Kidney epithelial cell (primary cell): ENCODE measurements around the gene DPYSL5. TPM values are rescaled to one million over a fixed set of nuclear protein-coding genes. Genes with fewer than 3 reads are reported as not detected.

Experiments used
- DNase-seq: peaks from one replicate; pipeline ENCODE4 v3.0.0-alpha.2; 2010; ENCODE audit warnings: low read depth
- H3K27me3 ChIP-seq: 2 replicates; pipeline ENCODE4 v1.6.0; 2011; ENCODE audit warnings: low read length; ENCODE audit not compliant: control insufficient read depth, insufficient read depth
- H3K36me3 ChIP-seq: 2 replicates; pipeline ENCODE4 v1.5.1; 2011; ENCODE audit warnings: low read length; ENCODE audit not compliant: control insufficient read depth, insufficient read depth
- H3K4me3 ChIP-seq: 2 replicates; pipeline ENCODE4 v1.5.1; 2011; ENCODE audit warnings: low read depth, mild to moderate bottlenecking, control low read depth, low read length
- CTCF ChIP-seq: IDR thresholded peaks from 2 replicates; pipeline ENCODE4 v1.5.1; 2011; ENCODE audit warnings: mild to moderate bottlenecking, moderate library complexity, low read length, control low read depth, inconsistent platforms; ENCODE audit not compliant: insufficient read depth, poor library complexity, severe bottlenecking
- total RNA-seq: library from RNA; depleted of rRNA; stranded (reverse); fragments of >200 nt; gene quantifications from 2 replicates; pipeline ENCODE4 v1.2.3, GENCODE V29; 2015

DPYSL5 gene
- total RNA-seq, 1 donor from 2014 or later: 1.3 TPM

- no peak for TF ChIP-seq CTCF
- no peak for DNase-seq
- no peak overlapping the region for H3K4me3 ChIP-seq
- no peaks in the 10 kb centered on the region for H3K36me3 ChIP-seq
- H3K27me3 ChIP-seq: peaks cover 5% of the 10 kb centered on the region
Observed at GRCh38 chr2:26875065-26875634, 27.2 kb downstream of the DPYSL5 start.

- Histone ChIP-seq H3K27me3 (peaks cover 5% of the 10 kb centered on the region), H3K4me3 (no peak overlapping the region), H3K36me3 (no peaks in the 10 kb centered on the region)
- TF ChIP-seq CTCF: no peak
- no peak for DNase-seq
Observed at GRCh38 chr2:26875808-26876207, 27.9 kb downstream of the DPYSL5 start.

GRCh38 chr2:26876260-26876659 lies 28.3 kb downstream of the DPYSL5 start:
- TF ChIP-seq CTCF: no peak
- Histone ChIP-seq H3K36me3 (no peaks in the 10 kb centered on the region), H3K27me3 (peaks cover 5% of the 10 kb centered on the region), H3K4me3 (no peak overlapping the region)
- DNase-seq: no peak

- Histone ChIP-seq H3K27me3 (peaks cover 5% of the 10 kb centered on the region), H3K4me3 (no peak overlapping the region), H3K36me3 (no peaks in the 10 kb centered on the region)
- no peak for TF ChIP-seq CTCF
- DNase-seq: no peak
Observed at GRCh38 chr2:26877276-26877675, 29.3 kb downstream of the DPYSL5 start.

- no peak for DNase-seq
- peaks cover 11% of the 10 kb centered on the region for H3K27me3 ChIP-seq
Observed at GRCh38 chr2:26880161-26880560, 32.2 kb downstream of the DPYSL5 start.

More at GRCh38 chr2:26880161-26880560, 32.2 kb downstream of the DPYSL5 start:
- TF ChIP-seq CTCF: no peak
- Histone ChIP-seq H3K36me3 (no peaks in the 10 kb centered on the region), H3K4me3 (no peak overlapping the region)
